ENCODE data around the gene FKBP5. TPM values are rescaled to one million over a fixed set of nuclear protein-coding genes. Genes with fewer than 3 reads are reported as not detected.
A peak's percentile ranks its signal among the peaks of the same experiment; 100 is the strongest.
"Not testable (repeated sequence)": the region's sequence is repeated elsewhere in the genome, so short reads cannot be mapped to it uniquely, and the experiment has no call there.

FKBP5 gene
- total and polyA plus RNA-seq, 10 donors: 23.8 to 368 (median 148) TPM

DNA sequence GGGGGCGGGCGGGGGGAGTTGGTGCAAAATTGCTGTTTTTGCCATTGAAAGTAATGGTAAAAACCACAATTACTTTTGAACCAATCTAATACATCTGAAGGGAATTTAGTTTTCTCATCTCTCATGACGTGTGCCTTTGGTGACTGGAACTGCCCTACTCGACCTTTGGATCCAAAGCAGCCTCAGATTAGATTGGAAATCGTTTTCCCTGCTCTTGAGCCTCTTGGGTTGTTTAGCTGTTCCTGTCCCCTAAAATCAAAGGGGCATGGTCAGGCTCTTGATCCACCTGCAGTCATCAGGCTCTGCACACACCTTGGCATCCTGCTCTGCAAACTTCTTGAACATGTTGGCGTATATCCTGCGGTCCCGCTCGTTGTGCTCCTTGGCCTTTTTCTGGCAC is 112.0 kb downstream of the FKBP5 start:
- DNase-seq: no peak
- no peak overlapping the region for H3K27ac ChIP-seq
- intact Hi-C loops (cut with DNase I; ENCODE audit: low total_unique reads): no loop called here
- H3K4me3 ChIP-seq: no peak overlapping the region
- peaks cover 2 to 100% (median 65%) of the 10 kb centered on the region in 6 donors for H3K36me3 ChIP-seq
- no peaks in the 10 kb centered on the region for H3K9me3 ChIP-seq
- 91 to 95% (median 93%) methylated on average over 9 of the region's 9 CpGs for WGBS, 5 donors
- peaks cover 0 to 2% (median 0%) of the 10 kb centered on the region in 6 donors for H3K4me1 ChIP-seq
- no peaks in the 10 kb centered on the region for H3K27me3 ChIP-seq (replicated peaks in 1 of 7)
- TF ChIP-seq POLR2A (IDR thresholded peaks at IDR 0.05) (no peak), POLR2AphosphoS5 (IDR thresholded peaks at IDR 0.05) (peak in 1 of 3 donors; percentile 37)
- TF ChIP-seq, protein P1, sequence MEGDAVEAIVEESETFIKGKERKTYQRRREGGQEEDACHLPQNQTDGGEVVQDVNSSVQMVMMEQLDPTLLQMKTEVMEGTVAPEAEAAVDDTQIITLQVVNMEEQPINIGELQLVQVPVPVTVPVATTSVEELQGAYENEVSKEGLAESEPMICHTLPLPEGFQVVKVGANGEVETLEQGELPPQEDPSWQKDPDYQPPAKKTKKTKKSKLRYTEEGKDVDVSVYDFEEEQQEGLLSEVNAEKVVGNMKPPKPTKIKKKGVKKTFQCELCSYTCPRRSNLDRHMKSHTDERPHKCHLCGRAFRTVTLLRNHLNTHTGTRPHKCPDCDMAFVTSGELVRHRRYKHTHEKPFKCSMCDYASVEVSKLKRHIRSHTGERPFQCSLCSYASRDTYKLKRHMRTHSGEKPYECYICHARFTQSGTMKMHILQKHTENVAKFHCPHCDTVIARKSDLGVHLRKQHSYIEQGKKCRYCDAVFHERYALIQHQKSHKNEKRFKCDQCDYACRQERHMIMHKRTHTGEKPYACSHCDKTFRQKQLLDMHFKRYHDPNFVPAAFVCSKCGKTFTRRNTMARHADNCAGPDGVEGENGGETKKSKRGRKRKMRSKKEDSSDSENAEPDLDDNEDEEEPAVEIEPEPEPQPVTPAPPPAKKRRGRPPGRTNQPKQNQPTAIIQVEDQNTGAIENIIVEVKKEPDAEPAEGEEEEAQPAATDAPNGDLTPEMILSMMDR (IDR thresholded peaks at IDR 0.05 in 8 of 11, conservative IDR thresholded peaks at IDR 0.05 in 3 of 11): no peak

DNA sequence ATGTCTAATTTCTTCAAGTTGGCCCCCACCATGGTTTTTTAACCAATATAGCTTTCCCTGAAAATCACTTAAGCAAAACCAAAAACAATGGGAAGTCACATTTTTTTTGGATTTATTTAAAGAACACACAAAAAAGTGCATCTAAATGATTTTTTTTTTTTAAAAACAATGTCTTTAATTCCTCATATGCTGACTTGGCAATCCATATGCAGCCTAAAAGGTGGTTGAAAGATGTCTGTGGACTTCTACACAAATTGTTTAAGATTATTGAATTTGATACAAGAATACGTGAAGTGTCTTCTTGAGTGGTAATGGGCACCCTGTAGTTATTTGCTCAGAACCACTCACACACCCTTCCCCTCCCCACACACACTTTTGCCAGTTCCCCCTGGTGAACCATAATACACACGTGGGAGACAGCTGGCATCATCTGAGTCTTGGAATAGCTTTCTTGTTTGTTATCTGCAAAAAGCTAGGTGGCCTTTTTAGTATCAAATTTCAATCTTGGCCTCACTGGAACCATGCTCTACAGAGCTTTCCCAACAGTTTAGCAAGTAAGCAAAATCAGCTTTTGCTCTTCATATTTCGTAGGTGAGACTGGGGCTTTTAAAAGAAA is 115.1 kb downstream of the FKBP5 start:
- H3K27ac ChIP-seq: peak overlapping the region in 1 of 8 donors; percentile 41
- no peak for DNase-seq
- no peak for TF ChIP-seq POLR2A (IDR thresholded peaks at IDR 0.05)
- TF ChIP-seq, protein P1 (IDR thresholded peaks at IDR 0.05 in 8 of 11, conservative IDR thresholded peaks at IDR 0.05 in 3 of 11): no peak
- TF ChIP-seq POLR2AphosphoS5 (IDR thresholded peaks at IDR 0.05): peak in 1 of 3 donors; percentile 9
- H3K9me3 ChIP-seq: no peaks in the 10 kb centered on the region
- intact Hi-C loops (cut with DNase I; ENCODE audit: low total_unique reads): no loop called here
- H3K36me3 ChIP-seq: peaks cover 0 to 92% (median 47%) of the 10 kb centered on the region in 6 donors
- no peaks in the 10 kb centered on the region for H3K4me1 ChIP-seq
- no peak overlapping the region for H3K4me3 ChIP-seq
- no peaks in the 10 kb centered on the region for H3K27me3 ChIP-seq (replicated peaks in 1 of 7)
- 81 to 97% (median 90%) methylated on average over 3 of the region's 3 CpGs for WGBS, 5 donors

GRCh38 chr6:35570885-35571330 is 117.8 kb downstream of the FKBP5 start:
- DNase-seq; H3K4me1 ChIP-seq; intact Hi-C loops (cut with DNase I; ENCODE audit: low total_unique reads); H3K27me3 ChIP-seq (replicated peaks in 1 of 7); H3K9me3 ChIP-seq; H3K4me3 ChIP-seq: not testable (repeated sequence)
- Histone ChIP-seq H3K27ac (peak overlapping the region in 2 of 8 donors; percentile 34 to 36), H3K36me3 (peaks cover 0 to 65% (median 26%) of the 10 kb centered on the region in 6 donors)
- peak in 1 of 3 donors; percentile 73 for TF ChIP-seq POLR2AphosphoS5 (IDR thresholded peaks at IDR 0.05)
- WGBS, 5 donors: 67 to 79% (median 78%) methylated on average over 2 of the region's 2 CpGs

GRCh38 chr6:35569011-35569461 is 119.7 kb downstream of the FKBP5 start:
- no peak for TF ChIP-seq POLR2A (IDR thresholded peaks at IDR 0.05)
- TF ChIP-seq, protein P1 (IDR thresholded peaks at IDR 0.05 in 8 of 11, conservative IDR thresholded peaks at IDR 0.05 in 3 of 11): peak in 8 of 11 experiments; percentile 18 to 60 (median 42)
- peak; percentile 78 to 91 (median 91) for TF ChIP-seq POLR2AphosphoS5 (IDR thresholded peaks at IDR 0.05)
- Histone ChIP-seq H3K4me1 (no peaks in the 10 kb centered on the region), H3K27ac (peak overlapping the region in 2 of 8 donors; percentile 25 to 51), H3K9me3 (no peaks in the 10 kb centered on the region), H3K4me3 (no peak overlapping the region), H3K27me3 (replicated peaks in 1 of 7) (peaks cover 0 to 21% (median 0%) of the 10 kb centered on the region in 7 donors), H3K36me3 (peaks cover 0 to 46% (median 10%) of the 10 kb centered on the region in 6 donors)
- DNase-seq: peak; percentile 84
- intact Hi-C loops (cut with DNase I; ENCODE audit: low total_unique reads): no loop called here
- 75 to 84% (median 80%) methylated on average over 5 of the region's 5 CpGs for whole genome bisulfite sequencing, 5 donors

Data from spleen (tissue), 11 donors.